ENCODE measurements around the gene HOOK2.
"Not testable (repeated sequence)": the region's sequence is repeated elsewhere in the genome, so short reads cannot be mapped to it uniquely, and the experiment has no call there.

DNA sequence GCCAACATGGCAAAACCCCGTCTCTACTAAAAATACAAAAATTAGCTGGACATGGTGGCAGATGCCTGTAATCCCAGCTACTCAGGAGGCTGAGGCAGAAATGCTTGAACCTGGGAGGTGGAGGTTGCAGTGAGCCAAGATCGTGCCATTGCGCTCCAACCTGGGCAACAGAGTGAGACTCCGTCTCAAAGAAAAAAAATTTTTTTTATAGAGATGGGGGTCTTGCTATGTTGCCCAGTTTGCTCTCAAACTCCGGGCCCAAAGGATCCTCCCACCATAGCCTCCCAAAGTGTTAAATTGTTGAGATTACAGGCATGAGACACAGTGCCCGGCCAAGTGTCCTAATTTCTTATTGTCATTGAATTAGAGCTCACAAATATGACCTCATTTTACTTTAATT is 41.8 kb upstream of the HOOK2 start:
- not testable (repeated sequence) for TF ChIP-seq CTCF (conservative IDR thresholded peaks at IDR 0.05; ENCODE audit: low read length); EZH2phosphoT487 (IDR thresholded peaks at IDR 0.05; ENCODE audit: borderline replicate concordance)
